Measurements from ENCODE around the gene SGPL1.

Gene SGPL1

GRCh38 chr10:70886921-70887665 lies 71.3 kb downstream of the SGPL1 start:
- DNase-seq = no peak

GRCh38 chr10:70887804-70888800 lies 72.4 kb downstream of the SGPL1 start, which contains the start of gene PCBD1:
PCBD1 (minus strand) TSS chr10:70888565; CDS start chr10:70888533, 32 bp downstream.
- peak; percentile 84 for DNase-seq

GRCh38 chr10:70889291-70889690 lies 73.5 kb downstream of the SGPL1 start:
- DNase-seq = no peak

- DNase-seq = no peak
Measured at GRCh38 chr10:70890917-70891431, 75.2 kb downstream of the SGPL1 start.

- DNase-seq = no peak
Measured at GRCh38 chr10:70891627-70892026, 75.9 kb downstream of the SGPL1 start.

- no peak for DNase-seq
Measured at GRCh38 chr10:70892631-70893030, 76.9 kb downstream of the SGPL1 start.

- DNase-seq = no peak
Measured at GRCh38 chr10:70893227-70894006, 77.7 kb downstream of the SGPL1 start.

GRCh38 chr10:70894416-70894815 lies 78.7 kb downstream of the SGPL1 start:
- DNase-seq = no peak

GRCh38 chr10:70896551-70896950 lies 80.8 kb downstream of the SGPL1 start:
- DNase-seq = no peak

GRCh38 chr10:70898687-70899086 lies 82.9 kb downstream of the SGPL1 start:
- DNase-seq = no peak

- DNase-seq = no peak
Measured at GRCh38 chr10:70899096-70899495, 83.3 kb downstream of the SGPL1 start.

GRCh38 chr10:70901276-70901878 lies 85.6 kb downstream of the SGPL1 start:
- peak; percentile 24 for DNase-seq

- DNase-seq = no peak
Measured at GRCh38 chr10:70902661-70903261, 87.0 kb downstream of the SGPL1 start.

GRCh38 chr10:70903262-70903921 lies 87.6 kb downstream of the SGPL1 start:
- peak; percentile 75 for DNase-seq

- peak; percentile 22 for DNase-seq
Measured at GRCh38 chr10:70905071-70906021, 89.6 kb downstream of the SGPL1 start.

GRCh38 chr10:70906031-70906783 lies 90.5 kb downstream of the SGPL1 start:
- peak; percentile 43 for DNase-seq

- DNase-seq = peak; percentile 37
Measured at GRCh38 chr10:70906953-70907636, 91.3 kb downstream of the SGPL1 start.

GRCh38 chr10:70907637-70908405 lies 92.1 kb downstream of the SGPL1 start:
- peak; percentile 29 for DNase-seq
